Lower leg skin (tissue), 4 donors: ENCODE data around the gene MCOLN2. TPM values are rescaled to one million over a fixed set of nuclear protein-coding genes. Genes with fewer than 3 reads are reported as not detected.
"Not testable (repeated sequence)": the region's sequence is repeated elsewhere in the genome, so short reads cannot be mapped to it uniquely, and the experiment has no call there.

ENCODE experiments used
- DNase-seq, 2 donors: peaks; one replicate each; pipeline ENCODE4 v3.0.0-alpha.2; 2019; ENCODE audit warnings: low spot score in 2 of 2
- H3K4me3 ChIP-seq: fragments of 200-600 bp; sonication (generic); 2 replicates; pipeline ENCODE4 v1.5.1; 2017; ENCODE audit warnings: mild to moderate bottlenecking, low read depth; ENCODE audit not compliant: poor library complexity, severe bottlenecking
- CTCF ChIP-seq, 3 donors: fragments of 450-650 bp; IDR thresholded peaks; one replicate each; pipeline ENCODE4 v1.5.1; 2016; ENCODE audit warnings: antibody characterized with exemption in 3 of 3, mild to moderate bottlenecking in 3 of 3, moderate library complexity in 2 of 3
- POLR2A ChIP-seq, 2 donors: fragments of 450-650 bp; IDR thresholded peaks; one replicate each; pipeline ENCODE4 v1.6.1; 2016 to 2017; ENCODE audit warnings: antibody characterized with exemption in 2 of 2, mild to moderate bottlenecking in 1 of 2, moderate library complexity in 1 of 2
- WGBS, 2 donors: methylation state at CpG; one replicate each; pipeline ENCODE4 v1.1.5; 2018; 5-methylcytosine and 5-hydroxymethylcytosine counted together
- intact Hi-C: fragments of 100-400 bp; cut with DNase I; formaldehyde crosslinking; loops from one replicate; pipeline ENCODE4 v1.15.0; 2023; ENCODE audit warnings: low total_unique reads
- total RNA-seq, 4 donors: library from RNA; depleted of rRNA; stranded (reverse); fragments of >200 nt; gene quantifications; one replicate each; pipeline ENCODE4 v1.1.0, GENCODE V29; 2016

The MCOLN2 gene
- total RNA-seq, 4 donors from 2014 or later, result 0.44 to 1.9 (median 1.5) TPM

GRCh38 chr1:85027242-85027983, 30.5 kb upstream of the MCOLN2 start:
- 77 to 83% methylated on average over 5 of the region's 5 CpGs for WGBS, 2 donors
- TF ChIP-seq CTCF (IDR thresholded peaks at IDR 0.05) (no peak), POLR2A (IDR thresholded peaks at IDR 0.05) (no peak)
- no peak for DNase-seq

GRCh38 chr1:85025940-85026339, 29.0 kb upstream of the MCOLN2 start:
- WGBS, 2 donors, result 58 to 65% methylated on average over 1 of the region's 1 CpG
- no peak for DNase-seq
- TF ChIP-seq CTCF (IDR thresholded peaks at IDR 0.05) (no peak), POLR2A (IDR thresholded peaks at IDR 0.05) (no peak)
- no peak overlapping the region for H3K4me3 ChIP-seq
- intact Hi-C loops, result no loop called here

More at GRCh38 chr1:85027242-85027983, 30.5 kb upstream of the MCOLN2 start:
- intact Hi-C loops, result no loop called here
- H3K4me3 ChIP-seq, result no peak overlapping the region

- H3K4me3 ChIP-seq, result no peak overlapping the region
- 83 to 96% methylated on average over 3 of the region's 3 CpGs for WGBS, 2 donors
- TF ChIP-seq POLR2A (IDR thresholded peaks at IDR 0.05), result no peak
- no peak for TF ChIP-seq CTCF (IDR thresholded peaks at IDR 0.05)
- DNase-seq, result no peak
- intact Hi-C loops, result no loop called here
These were observed 27.8 kb upstream of the MCOLN2 start for GRCh38 chr1:85024736-85025135.

GRCh38 chr1:85022700-85023099, 25.8 kb upstream of the MCOLN2 start:
- TF ChIP-seq CTCF (IDR thresholded peaks at IDR 0.05), result no peak
- TF ChIP-seq POLR2A (IDR thresholded peaks at IDR 0.05), result no peak
- intact Hi-C loops, result no loop called here
- DNase-seq, result no peak
- H3K4me3 ChIP-seq, result no peak overlapping the region

- H3K4me3 ChIP-seq, result no peak overlapping the region
- peak in 1 of 2 donors; percentile 40 for DNase-seq
- intact Hi-C loops, result no loop called here
- 51 to 62% methylated on average over 4 of the region's 4 CpGs for WGBS, 2 donors
- no peak for TF ChIP-seq CTCF (IDR thresholded peaks at IDR 0.05)
- TF ChIP-seq POLR2A (IDR thresholded peaks at IDR 0.05), result no peak
These were observed 23.1 kb upstream of the MCOLN2 start for GRCh38 chr1:85019994-85020393.

- 86 to 87% methylated on average over 1 of the region's 1 CpG for WGBS, 2 donors
- no peak for DNase-seq
- intact Hi-C loops, result no loop called here
- no peak overlapping the region for H3K4me3 ChIP-seq
- TF ChIP-seq POLR2A (IDR thresholded peaks at IDR 0.05), result no peak
- TF ChIP-seq CTCF (IDR thresholded peaks at IDR 0.05), result no peak
These were observed 18.9 kb upstream of the MCOLN2 start for GRCh38 chr1:85015826-85016225.

- DNase-seq, H3K4me3 ChIP-seq, intact Hi-C loops: not testable (repeated sequence)
- WGBS, 2 donors, result 84 to 92% methylated on average over 1 of the region's 1 CpG
These were observed 8.7 kb upstream of the MCOLN2 start for GRCh38 chr1:85005641-85006040.
